Fibroblast of lung (primary cell): ENCODE data around the gene HSD17B8. TPM values are rescaled to one million over a fixed set of nuclear protein-coding genes. Genes with fewer than 3 reads are reported as not detected.

Experiments
- DNase-seq, 2 donors: peaks; one replicate each; pipeline versions ENCODE4 v3.0.0 to v3.0.0-alpha.2; 2010; ENCODE audit warnings: low read depth in 2 of 2
- H2AFZ ChIP-seq: 2 replicates; pipeline ENCODE4 v1.5.1; 2012; ENCODE audit warnings: low read length, control low read depth, inconsistent platforms
- H3K27ac ChIP-seq: 2 replicates; pipeline ENCODE4 v1.5.1; 2011; ENCODE audit warnings: low read length, control low read depth; ENCODE audit not compliant: insufficient read depth
- H3K27me3 ChIP-seq: 2 replicates; pipeline ENCODE4 v1.5.1; 2011; ENCODE audit warnings: mild to moderate bottlenecking, low read length; ENCODE audit not compliant: control insufficient read depth, insufficient read depth
- H3K36me3 ChIP-seq: 2 replicates; pipeline ENCODE4 v1.5.1; 2011; ENCODE audit warnings: low read length; ENCODE audit not compliant: control insufficient read depth, insufficient read depth
- H3K4me1 ChIP-seq: 2 replicates; pipeline ENCODE4 v1.5.1; 2011; ENCODE audit warnings: low read length; ENCODE audit not compliant: control insufficient read depth, insufficient read depth; ENCODE audit errors: extremely low read depth
- H3K4me2 ChIP-seq: 2 replicates; pipeline ENCODE4 v1.5.1; 2011; ENCODE audit warnings: low read length, control low read depth; ENCODE audit not compliant: insufficient read depth; ENCODE audit errors: extremely low read depth
- H3K4me3 ChIP-seq, 4 experiments: fragments of 200-600 bp in 1 of 4; sonication (generic) in 1 of 4; replicated peaks in 1 of 4; 2 replicates each; pipeline ENCODE4 v1.5.1; 2011 to 2016; ENCODE audit warnings: low read length in 4 of 4, low read depth in 3 of 4, mild to moderate bottlenecking in 3 of 4, control low read depth in 2 of 4, inconsistent platforms in 1 of 4, mixed read lengths in 1 of 4; ENCODE audit not compliant: insufficient read depth in 1 of 4; ENCODE audit errors: control extremely low read depth in 1 of 4
- H3K79me2 ChIP-seq: 2 replicates; pipeline ENCODE4 v1.5.1; 2012; ENCODE audit warnings: mild to moderate bottlenecking, low read length, inconsistent platforms; ENCODE audit not compliant: control insufficient read depth, insufficient read depth
- H3K9ac ChIP-seq: 2 replicates; pipeline ENCODE4 v1.5.1; 2011; ENCODE audit warnings: mild to moderate bottlenecking, low read length, control low read depth; ENCODE audit not compliant: insufficient read depth
- H3K9me3 ChIP-seq: 2 replicates; pipeline ENCODE4 v1.5.1; 2012; ENCODE audit warnings: low read depth, low read length; ENCODE audit not compliant: control insufficient read depth, insufficient read depth
- H4K20me1 ChIP-seq: 2 replicates; pipeline ENCODE4 v1.5.1; 2011; ENCODE audit warnings: low read length; ENCODE audit not compliant: control insufficient read depth, insufficient read depth; ENCODE audit errors: extremely low read depth
- CTCF ChIP-seq, 2 donors: IDR thresholded peaks in 1 of 2; conservative IDR thresholded peaks in 1 of 2; 1 replicate in 1 of 2; 2 replicates in 1 of 2; pipeline ENCODE4 v1.5.1; 2011 to 2012; ENCODE audit warnings: low read length in 2 of 2, control low read depth in 1 of 2, inconsistent platforms in 1 of 2, low read depth in 1 of 2, mild to moderate bottlenecking in 1 of 2
- EZH2 ChIP-seq: IDR thresholded peaks from 2 replicates; pipeline ENCODE4 v1.5.1; 2012; ENCODE audit warnings: low read length, control low read depth, mild to moderate bottlenecking; ENCODE audit errors: missing control alignments
- polyA plus RNA-seq, 2 donors: library from polyadenylated mRNA; depleted of rRNA in 1 of 2; stranded (reverse) in 1 of 2; unstranded in 1 of 2; fragments of >200 nt; gene quantifications; 2 replicates each; pipeline ENCODE4 v1.2.1, GENCODE V29; 2011 to 2012; ENCODE audit warnings: missing spikeins in 1 of 2
- total RNA-seq: library from RNA; depleted of rRNA; stranded (reverse); fragments of >200 nt; gene quantifications from 2 replicates; pipeline ENCODE4 v1.2.1, GENCODE V29; 2014

Gene HSD17B8
- total and polyA plus RNA-seq, 2 donors (not counting 1 experiment from before 2014, with no cell fraction given) = 4.9 to 11.4 TPM

GRCh38 chr6:33193619-33194018, 10.8 kb upstream of the HSD17B8 start:
- Histone ChIP-seq H3K79me2 (peaks cover 5% of the 10 kb centered on the region), H3K27ac (no peak overlapping the region), H3K4me1 (no peaks in the 10 kb centered on the region), H2AFZ (no peak overlapping the region), H3K4me2 (no peak overlapping the region), H3K9me3 (no peaks in the 10 kb centered on the region), H4K20me1 (no peaks in the 10 kb centered on the region), H3K27me3 (peaks cover 23% of the 10 kb centered on the region), H3K4me3 (no peak overlapping the region), H3K9ac (no peak overlapping the region), H3K36me3 (peaks cover 13% of the 10 kb centered on the region)
- DNase-seq = no peak
- no peak for TF ChIP-seq CTCF (conservative IDR thresholded peaks at IDR 0.05 in 1 of 2, IDR thresholded peaks at IDR 0.05 in 1 of 2; ENCODE audit: low read depth in 1 of 2, low read length in 2 of 2)
- TF ChIP-seq EZH2 = no peak

- no peak overlapping the region for H3K9ac ChIP-seq
- no peaks in the 10 kb centered on the region for H3K9me3 ChIP-seq
- no peak overlapping the region for H3K27ac ChIP-seq
- H3K4me2 ChIP-seq = no peak overlapping the region
- no peaks in the 10 kb centered on the region for H4K20me1 ChIP-seq
- no peak overlapping the region for H3K4me3 ChIP-seq
- no peaks in the 10 kb centered on the region for H3K4me1 ChIP-seq
- peaks cover 11% of the 10 kb centered on the region for H3K79me2 ChIP-seq
- H2AFZ ChIP-seq = no peak overlapping the region
- no peak for TF ChIP-seq EZH2
- no peak for TF ChIP-seq CTCF (conservative IDR thresholded peaks at IDR 0.05 in 1 of 2, IDR thresholded peaks at IDR 0.05 in 1 of 2; ENCODE audit: low read depth in 1 of 2, low read length in 2 of 2)
- DNase-seq = no peak
- H3K36me3 ChIP-seq = peaks cover 13% of the 10 kb centered on the region
- peaks cover 23% of the 10 kb centered on the region for H3K27me3 ChIP-seq
Observed at GRCh38 chr6:33194431-33194979, 9.9 kb upstream of the HSD17B8 start.

GRCh38 chr6:33195304-33196165, 8.9 kb upstream of the HSD17B8 start:
- no peak for DNase-seq
- TF ChIP-seq CTCF (conservative IDR thresholded peaks at IDR 0.05 in 1 of 2, IDR thresholded peaks at IDR 0.05 in 1 of 2; ENCODE audit: low read depth in 1 of 2, low read length in 2 of 2) (no peak), EZH2 (no peak)
- Histone ChIP-seq H4K20me1 (no peaks in the 10 kb centered on the region), H3K27ac (no peak overlapping the region), H3K9ac (no peak overlapping the region), H3K27me3 (peaks cover 20% of the 10 kb centered on the region), H3K4me1 (no peaks in the 10 kb centered on the region), H2AFZ (no peak overlapping the region), H3K79me2 (peaks cover 21% of the 10 kb centered on the region), H3K4me2 (no peak overlapping the region), H3K36me3 (peaks cover 13% of the 10 kb centered on the region), H3K4me3 (no peak overlapping the region), H3K9me3 (no peaks in the 10 kb centered on the region)
